ENCODE data around the gene PCDH9.

PCDH9 gene

DNA sequence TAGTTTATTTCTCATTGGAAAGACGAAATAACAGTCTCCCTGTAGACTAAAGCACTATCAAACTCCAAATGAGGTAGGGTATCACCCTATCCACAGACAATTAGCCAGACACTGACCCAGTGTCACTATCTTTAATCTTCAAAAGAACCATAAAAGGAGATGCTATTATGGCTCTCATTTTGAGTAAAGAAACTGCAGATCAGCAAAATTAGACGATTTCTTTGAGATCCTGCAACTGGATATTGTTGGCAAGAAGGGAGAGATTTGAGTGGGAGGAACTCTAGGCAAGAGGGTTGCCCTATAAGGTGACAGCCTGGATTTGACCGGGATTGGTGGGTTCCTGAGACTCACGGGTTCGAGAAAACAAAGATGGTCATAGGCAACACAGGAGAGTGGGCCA, 71.2 kb downstream of the PCDH9 start:
- no peak for DNase-seq (ENCODE audit: low spot score)

DNA sequence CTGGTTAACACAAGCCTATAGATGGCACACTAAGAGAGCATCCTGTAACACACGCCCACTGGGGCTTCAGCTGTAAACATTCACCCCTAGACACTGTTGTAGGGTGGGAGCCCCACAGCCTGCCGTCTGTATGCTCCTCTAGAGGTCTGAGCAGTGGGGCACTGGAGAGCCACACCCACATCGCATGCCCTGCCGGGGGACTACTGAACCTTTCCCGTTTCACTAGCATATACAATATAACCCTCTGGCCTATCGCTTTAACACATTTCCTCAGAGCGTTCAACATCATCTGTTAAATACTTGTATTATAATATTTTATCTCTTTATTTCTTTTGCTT, 73.4 kb downstream of the PCDH9 start:
- DNase-seq (ENCODE audit: low spot score): no peak

DNA sequence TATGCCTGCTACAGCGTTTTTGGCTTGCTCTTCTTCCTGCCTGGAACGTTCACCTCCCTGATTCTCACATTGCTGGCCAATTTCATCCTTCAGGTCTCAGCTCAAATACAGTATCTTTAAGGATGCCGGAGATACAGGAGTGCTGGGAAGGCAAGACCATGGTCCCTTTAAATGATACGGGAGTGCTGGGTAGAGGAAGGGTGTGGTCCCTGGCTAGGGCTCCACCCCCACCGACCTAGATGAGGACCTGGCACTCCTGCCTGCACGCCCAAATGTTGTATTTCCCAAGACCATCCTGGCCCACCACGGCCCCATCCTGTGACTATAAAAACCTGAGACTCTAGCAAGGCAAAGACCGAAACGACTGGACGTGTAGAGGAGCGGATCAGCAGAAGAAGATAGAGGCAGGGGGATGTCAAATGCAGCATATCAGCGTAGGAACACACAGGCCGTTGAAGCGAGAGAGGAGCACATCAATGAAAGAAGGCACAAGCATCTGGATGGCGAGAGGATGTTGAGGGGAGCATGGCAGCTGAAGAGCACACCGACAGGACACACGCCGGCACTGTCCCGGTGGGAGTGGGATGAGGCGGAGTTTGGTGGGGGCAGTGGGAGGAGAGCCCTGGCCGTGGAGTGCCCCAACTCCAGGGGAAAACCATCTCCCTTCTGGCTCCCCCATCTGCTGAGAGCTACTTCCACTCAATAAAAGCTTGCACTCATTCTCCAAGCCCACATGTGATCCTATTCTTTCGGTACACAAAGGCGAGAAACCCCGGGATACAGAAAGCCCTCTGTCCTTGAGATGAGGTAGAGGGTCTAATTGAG, 74.0 kb downstream of the PCDH9 start:
- DNase-seq (ENCODE audit: low spot score): no peak

DNA sequence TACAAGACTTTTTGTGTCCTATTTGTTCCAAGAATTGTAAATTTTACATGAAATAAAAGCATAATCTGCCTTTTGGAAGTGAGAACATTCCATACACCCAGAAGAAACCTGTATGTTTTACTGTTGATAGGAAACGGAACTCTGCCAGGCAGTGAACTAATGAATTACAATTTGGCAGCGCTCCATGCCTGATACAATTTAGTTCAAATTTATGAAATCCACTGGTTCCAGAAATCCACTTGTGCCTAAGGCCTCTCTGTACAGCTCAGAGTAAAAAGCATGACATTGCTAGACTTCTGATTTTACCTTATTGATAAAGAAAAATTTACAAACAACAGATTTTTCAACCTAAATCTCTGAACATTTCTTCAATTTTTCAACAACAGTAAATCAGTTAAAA, 78.1 kb downstream of the PCDH9 start:
- DNase-seq (ENCODE audit: low spot score): no peak

DNA sequence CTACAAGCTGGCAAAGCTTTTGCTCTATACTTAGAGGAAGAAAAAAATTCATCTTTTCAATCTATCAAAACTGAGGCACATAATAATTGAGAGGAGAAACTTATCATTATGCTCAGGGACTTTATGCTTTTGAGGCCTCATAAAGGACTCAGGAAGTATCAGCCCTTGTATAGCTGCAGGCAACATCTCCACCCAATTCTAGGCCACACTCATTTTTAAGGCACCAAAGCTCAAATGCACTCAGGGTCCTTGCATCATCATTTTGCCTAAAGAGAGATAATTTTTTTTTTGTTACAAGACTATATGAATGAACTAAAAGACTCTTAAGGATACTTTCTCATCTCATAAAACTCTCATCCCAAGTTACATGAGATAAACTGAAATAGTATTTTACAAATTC, 78.5 kb downstream of the PCDH9 start:
- no peak for DNase-seq (ENCODE audit: low spot score)

DNA sequence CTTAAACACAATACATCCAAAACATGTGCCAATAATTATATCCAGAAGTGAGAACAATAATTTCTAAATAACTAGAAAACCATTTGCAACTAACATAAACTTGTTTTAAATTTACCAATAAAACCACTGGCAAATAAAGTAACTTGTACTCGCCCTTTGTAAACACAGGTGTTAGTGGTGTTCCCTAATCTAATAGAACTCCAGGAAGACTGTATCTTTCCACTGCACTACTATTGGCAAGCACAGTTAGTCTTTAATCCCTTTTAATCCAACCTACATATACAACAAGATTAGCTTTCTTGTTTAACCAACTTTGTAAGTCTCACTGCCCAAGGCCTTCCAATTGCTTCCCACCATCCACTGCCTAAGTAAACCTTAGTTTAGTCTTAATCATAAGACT, 79.5 kb downstream of the PCDH9 start:
- no peak for DNase-seq (ENCODE audit: low spot score)

DNA sequence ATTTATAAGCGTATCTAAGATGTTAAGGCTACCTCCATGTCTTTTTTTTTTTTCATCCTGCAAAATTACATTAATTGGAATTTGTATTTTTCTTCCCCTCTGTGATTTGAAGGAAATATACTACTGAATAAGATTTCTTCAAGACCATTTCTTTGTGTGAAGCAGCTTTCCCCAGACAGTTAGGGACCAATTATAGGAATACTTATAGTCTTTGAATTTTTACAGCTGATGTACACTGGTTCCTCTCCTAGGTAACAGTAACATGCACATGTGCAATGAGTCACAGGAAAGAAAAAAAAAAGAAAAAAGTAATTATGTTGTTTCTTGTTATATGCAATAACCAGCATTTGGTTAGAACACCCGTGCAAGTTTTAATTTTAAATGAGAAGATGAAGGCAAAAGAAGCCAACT, 82.0 kb downstream of the PCDH9 start:
- peak; percentile 57 for DNase-seq (ENCODE audit: low spot score)

DNA sequence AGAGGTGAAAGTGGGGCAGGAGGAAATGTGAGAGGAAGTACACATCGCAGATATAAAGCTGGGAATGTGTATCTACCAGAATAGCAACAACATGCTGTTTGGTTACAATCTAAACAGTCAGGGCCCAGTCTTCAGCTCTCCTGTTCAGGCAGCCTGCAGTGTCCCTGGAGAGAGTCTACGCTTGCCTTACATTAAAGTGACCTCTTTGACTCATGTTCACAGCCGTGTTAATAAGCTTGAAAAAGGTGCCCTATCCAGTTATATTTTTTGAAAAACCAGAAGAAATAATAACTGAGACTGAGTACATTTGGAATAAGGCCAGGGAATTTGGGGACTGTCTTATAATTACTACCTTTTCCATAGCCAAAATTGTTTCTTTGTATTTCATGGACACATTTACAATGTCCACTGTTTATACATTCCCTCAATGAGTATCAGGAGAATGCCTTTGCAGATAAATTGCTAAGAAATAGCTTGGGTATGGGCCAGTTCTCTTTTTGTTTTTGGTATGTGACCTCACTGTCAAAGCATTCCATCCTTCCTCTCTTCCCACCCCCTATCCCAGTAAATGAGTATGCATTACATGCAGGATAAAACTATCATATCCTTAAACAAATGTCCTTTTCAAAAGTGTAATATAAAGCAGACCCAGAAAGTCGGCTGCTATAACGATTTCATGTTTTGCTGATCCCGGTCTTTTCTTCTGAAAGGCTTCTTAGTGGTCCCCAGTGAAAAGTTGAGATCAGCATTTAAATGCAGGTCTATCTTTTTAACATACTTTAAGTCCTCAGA, 82.6 kb downstream of the PCDH9 start:
- peak; percentile 20 for DNase-seq (ENCODE audit: low spot score)

DNA sequence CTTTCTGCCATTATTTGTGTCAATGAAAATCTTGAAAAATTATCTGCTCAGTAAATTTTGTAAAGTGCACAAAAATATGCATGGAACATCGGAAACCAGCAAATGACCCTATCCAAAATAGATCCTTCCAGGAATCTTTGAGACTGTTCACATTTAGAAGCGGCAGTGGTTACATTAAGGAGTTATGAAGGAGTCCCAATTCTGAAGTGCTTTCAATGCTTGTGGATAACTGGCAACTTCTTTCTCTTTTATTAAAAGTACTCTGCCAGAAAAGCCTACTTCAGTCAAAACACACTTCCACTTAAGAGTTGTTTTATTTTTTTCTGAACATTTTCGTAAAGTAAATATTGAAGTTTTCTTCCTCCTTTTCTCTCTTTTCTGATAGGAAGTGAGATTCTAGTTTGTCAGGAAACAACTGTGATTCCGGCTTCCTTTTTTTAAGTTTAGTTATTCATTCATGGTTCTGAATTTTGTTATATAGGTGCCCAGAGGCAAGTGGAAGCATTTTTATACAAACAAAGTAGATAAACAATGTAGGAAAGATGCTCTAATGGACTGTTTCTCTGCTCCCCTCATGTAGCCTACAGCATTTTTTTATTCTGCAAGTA, 83.5 kb downstream of the PCDH9 start:
- DNase-seq (ENCODE audit: low spot score): no peak

DNA sequence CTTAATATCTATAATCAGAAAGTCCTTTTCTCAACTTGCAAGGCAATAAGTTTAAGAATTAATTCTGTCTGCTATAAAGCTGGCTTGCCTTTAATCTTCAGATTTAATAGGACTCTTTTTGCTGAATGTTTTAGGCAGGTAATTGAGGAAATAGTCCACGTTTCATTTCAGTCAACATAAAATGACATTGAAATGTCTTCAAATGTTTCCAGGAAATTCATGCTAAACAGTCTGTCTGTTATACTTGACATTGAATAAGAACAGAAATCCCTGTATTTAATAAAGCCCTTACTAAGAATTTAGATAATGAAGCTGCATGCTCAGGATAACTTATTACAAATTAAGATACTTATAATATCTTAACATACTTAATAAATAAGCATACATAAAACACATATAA, 84.2 kb downstream of the PCDH9 start:
- no peak for DNase-seq (ENCODE audit: low spot score)

DNA sequence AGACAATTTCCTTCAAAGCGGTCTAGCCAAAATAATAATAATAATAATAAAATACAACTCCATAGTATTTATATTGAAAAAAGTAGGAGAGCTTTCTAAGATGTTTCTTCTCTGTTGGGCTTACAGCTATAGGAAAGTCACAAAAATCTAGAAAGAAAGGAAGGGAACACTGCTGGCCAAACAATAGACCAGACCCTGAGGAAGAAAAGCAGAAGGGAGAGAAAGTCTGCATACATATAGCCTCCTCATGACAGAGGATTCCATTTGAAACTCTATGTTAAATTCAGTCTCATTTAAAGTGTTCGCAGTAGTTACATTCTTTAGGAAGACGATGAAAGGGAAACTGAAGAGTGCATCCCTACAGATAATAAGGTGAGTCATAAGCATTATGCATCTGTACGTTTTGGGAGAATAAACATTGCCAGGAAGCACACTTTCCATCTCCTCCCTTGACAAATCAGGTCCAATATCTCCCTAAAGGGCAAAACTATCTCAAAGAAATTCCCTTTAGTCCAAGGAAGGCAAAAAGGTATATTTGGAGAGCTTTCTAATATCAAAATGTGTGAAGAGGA, 86.5 kb downstream of the PCDH9 start:
- DNase-seq (ENCODE audit: low spot score): no peak

DNA sequence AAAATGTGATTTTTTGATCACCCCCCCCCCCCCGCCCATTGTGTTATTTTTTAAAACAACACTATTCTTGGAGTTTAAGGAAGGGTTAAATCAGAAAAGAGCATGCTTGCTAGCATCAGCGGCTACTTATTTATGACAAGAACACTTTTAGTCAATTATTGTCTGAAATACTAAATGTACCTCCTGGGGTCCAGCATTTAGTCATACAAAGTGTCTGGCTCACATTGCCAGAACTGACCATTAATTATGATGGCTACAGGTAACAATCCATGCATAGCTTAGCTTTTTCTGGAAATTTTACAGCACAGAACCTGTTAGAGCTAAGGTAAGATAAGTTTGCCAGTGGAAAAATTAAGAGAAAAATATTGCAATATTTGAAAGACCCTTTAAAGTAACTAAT, 90.1 kb downstream of the PCDH9 start:
- DNase-seq (ENCODE audit: low spot score): no peak

DNA sequence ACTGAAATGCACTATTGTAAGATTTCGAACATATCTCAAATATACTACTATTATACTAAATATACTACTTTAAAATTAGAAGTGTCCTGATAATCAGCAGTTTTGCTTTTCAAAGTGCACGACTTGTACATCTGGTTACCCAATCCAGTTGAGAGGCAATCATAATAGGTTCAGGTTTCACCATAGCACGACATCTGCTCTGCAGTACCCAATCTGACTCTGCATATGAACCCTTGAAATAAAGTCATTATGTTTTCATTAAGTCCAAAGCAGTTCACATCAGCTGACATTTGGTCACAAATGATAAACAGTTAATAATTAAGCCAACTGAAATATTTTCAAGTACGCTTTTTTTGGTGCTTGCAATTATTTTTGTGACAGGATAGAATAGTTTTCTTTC, 90.6 kb downstream of the PCDH9 start:
- DNase-seq (ENCODE audit: low spot score): no peak

DNA sequence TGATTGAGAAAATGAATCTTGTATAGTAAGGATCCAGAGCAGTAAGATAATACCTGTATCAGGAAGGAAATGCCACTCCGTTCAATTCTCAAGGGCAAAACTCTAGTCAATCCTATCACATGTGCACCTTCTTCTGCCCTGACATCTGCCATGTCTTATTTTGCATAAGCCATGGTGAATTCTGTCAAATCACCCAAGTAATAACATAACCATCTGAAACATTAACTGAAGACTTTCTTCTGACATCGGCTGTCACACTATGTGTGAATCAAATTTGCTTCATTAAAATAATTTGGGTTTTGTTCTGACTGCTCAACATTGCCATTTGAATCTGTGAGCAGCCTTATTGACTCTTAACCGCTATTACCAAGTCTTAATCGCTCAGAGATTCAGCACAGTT, 91.2 kb downstream of the PCDH9 start:
- no peak for DNase-seq (ENCODE audit: low spot score)

DNA sequence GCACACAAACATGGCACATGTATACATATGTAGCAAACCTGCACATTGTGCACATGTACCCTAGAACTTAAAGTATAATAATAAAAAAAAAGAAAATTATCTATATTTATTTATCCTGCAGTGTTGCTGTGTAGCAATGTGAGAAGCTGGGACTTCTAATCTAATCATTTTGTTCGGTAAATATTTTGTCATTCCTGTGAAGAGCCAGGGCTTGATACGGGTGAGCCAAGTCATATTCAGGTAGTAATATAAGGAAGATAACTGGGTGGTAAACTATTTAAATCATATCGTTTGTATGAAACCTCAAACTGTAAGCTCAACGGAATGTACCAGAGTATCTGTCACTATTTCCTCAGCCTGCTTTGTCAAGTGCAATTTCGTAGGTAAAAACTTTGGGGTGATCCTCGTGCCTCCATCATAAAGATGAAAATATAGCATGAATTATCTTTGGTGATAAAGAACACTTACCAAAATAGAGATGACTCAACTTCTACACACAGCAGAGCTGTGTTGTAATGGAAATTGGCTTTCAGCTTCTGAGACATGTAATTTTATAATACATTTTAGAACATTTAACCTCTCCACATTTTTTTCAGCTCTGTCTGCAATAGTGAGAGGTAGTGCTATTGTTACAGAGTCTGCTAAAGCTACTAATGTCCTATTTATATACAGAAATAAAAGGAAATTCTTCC, 92.9 kb downstream of the PCDH9 start:
- DNase-seq (ENCODE audit: low spot score): no peak

DNA sequence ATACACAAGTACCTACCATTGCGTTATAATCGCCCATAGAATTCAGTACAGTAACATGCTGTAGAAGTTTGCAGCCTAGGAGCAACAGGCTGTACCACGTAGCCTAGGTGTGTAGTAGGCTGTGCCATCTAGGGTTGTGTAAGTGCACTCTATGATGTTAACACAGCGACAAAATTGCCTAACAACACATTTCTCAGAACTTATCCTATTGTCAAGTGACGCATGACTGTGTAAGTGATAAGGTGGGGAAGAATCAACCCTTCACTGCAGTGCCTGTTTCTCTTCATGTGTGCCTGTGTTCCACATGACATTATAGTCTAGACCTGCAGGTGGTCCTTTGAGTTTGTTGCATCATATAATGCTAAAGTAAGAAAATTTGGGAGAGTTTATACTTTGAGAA, 94.0 kb downstream of the PCDH9 start:
- DNase-seq (ENCODE audit: low spot score): no peak

DNA sequence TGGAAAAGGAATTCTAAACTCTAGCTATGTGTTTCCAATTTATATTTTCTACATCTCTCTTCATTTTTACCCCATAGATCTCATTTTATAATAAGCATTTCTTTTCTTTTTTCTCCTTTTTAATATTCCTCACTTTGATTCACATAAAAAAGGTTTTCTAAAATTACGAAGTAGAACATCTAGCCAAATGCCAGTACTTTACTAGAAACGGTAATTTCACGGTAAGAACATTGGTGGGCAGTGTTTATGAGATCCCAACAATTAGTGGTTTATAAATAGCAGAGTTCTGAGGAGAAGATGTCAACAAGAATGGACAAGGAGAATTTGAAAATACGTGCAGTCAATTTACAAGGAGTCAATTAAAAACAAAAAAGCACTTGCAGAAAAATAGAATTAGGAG, 94.8 kb downstream of the PCDH9 start:
- DNase-seq (ENCODE audit: low spot score): no peak

DNA sequence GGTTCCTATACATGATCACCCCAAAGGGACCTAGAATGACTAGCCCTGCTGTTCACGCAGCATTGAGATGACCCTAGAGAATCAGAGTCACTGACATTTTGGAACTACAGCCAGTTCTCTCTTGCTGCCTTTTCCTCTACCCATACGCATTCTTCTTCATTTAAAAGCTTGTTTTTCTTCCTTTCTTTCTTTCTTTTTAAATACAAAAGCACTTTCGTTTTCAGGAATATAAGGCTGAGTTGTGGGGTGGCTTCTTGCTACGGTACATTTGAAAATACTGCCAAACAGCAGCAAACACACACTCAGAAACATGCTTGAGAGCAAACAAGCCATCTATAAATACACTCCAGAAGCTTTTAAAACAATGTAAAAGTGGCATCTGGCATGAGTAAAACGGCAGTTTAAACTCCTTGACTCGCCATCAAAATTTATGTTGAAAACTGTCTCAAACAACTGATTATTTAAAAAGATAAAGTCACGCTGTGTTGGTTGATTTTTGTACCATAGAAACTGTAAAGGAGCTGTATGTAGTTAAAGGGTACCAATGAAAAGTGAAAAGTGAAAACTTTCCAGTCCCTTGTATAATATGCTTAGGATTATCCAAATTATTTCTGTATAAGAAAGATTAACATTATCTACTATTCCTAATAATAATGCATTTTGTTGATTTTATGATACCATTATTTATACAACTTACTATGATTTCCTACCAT, 95.6 kb downstream of the PCDH9 start:
- no peak for DNase-seq (ENCODE audit: low spot score)

DNA sequence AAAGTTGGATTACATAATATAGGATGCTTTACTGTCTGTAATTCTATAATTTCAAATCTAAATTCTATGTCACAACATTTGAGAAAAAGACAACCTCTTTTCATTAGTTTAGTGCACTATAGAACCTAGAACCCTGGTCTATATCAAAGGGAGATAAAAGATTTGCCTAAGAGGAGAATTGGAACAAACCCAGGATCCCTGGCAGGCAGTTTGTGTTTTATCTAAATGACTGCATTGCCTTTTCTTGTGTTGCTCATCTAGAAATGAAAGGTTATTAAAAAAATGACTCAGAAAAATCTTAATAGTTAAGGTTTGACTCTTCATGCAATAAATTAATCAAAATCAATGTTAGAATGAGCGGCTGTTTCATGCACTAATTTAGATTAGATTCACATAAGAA, 96.7 kb downstream of the PCDH9 start:
- no peak for DNase-seq (ENCODE audit: low spot score)

DNA sequence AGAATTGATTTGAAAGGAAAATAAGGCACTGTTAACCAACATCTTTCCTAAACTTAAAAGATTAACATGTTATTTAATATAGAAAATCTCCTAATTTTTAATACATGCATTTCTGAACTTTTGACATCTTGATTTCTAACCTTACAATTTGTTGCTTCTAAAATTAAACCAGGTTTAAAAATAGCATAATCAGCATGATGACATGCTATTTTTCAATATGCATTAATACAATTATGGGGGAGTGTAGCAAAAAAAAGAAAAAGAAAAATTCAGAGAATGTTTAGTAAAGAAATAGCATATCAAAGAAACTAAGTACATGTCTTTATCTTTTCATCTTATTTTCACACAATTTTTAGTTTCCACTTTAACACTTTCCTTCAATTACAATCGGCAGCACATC, 98.7 kb downstream of the PCDH9 start:
- DNase-seq (ENCODE audit: low spot score): no peak

DNA sequence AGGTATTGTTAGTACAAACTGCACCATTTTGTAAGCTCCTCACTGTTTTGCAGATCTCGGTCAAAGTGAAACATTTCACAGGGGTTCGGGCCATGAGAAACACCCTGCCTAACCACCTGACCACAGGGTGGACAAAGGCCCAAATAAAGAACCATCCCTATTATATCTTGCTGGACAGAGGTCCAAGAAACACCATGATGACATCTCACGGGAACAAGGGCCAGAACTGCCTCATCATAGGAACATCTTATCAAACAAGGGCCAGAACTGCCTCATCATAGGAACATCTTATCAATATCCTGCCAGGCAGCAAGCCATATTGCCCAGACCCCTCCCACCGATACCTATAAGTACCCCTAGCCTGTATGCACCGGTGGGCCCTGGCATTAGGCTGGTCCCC, 99.7 kb downstream of the PCDH9 start:
- no peak for DNase-seq (ENCODE audit: low spot score)

DNA sequence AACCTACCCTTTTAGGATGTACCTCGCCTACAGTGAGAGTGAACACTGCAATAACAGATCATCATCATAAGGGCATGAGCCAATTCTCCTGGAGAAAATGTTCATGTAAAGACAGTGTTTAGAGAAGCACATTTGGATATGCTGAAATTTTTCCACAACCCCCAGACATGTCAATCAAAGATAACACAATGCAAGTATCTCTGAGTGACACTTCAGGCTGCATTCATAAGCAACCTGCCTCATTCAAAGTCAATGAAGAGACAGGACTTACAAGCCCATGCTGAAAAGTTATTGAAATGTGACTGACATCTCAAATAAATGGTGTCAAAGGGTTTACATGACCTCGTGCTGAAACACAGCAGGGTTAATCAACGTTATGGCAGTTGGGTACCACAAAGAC, 102.0 kb downstream of the PCDH9 start:
- no peak for DNase-seq (ENCODE audit: low spot score)

Measured in COLO829 (cell line).